ENCODE data around the gene TRAPPC2.
"Not testable (repeated sequence)": the region's sequence is repeated elsewhere in the genome, so short reads cannot be mapped to it uniquely, and the experiment has no call there.

GRCh38 chrX:13726583-13726982 is 7.8 kb downstream of the TRAPPC2 start:
- not testable (repeated sequence) for TF ChIP-seq CTCF, POLR2A (IDR thresholded peaks at IDR 0.05)

Data from adrenal gland (tissue), 5 donors.